Vagina (tissue), 2 donors: ENCODE measurements around the gene TXK.

Experiments
- CTCF ChIP-seq, 3 experiments: fragments of 450-650 bp in 2 of 3; fragments of 200-600 bp in 1 of 3; sonication (generic) in 1 of 3; IDR thresholded peaks; one replicate each; pipeline ENCODE4 v1.5.1; 2017 to 2019; ENCODE audit warnings: antibody characterized with exemption in 3 of 3, mild to moderate bottlenecking in 2 of 3, moderate library complexity in 2 of 3
- POLR2A ChIP-seq, 2 donors: fragments of 450-650 bp; IDR thresholded peaks; one replicate each; pipeline ENCODE4 v1.6.1; 2017; ENCODE audit warnings: antibody characterized with exemption in 2 of 2, mild to moderate bottlenecking in 2 of 2, moderate library complexity in 2 of 2

DNA sequence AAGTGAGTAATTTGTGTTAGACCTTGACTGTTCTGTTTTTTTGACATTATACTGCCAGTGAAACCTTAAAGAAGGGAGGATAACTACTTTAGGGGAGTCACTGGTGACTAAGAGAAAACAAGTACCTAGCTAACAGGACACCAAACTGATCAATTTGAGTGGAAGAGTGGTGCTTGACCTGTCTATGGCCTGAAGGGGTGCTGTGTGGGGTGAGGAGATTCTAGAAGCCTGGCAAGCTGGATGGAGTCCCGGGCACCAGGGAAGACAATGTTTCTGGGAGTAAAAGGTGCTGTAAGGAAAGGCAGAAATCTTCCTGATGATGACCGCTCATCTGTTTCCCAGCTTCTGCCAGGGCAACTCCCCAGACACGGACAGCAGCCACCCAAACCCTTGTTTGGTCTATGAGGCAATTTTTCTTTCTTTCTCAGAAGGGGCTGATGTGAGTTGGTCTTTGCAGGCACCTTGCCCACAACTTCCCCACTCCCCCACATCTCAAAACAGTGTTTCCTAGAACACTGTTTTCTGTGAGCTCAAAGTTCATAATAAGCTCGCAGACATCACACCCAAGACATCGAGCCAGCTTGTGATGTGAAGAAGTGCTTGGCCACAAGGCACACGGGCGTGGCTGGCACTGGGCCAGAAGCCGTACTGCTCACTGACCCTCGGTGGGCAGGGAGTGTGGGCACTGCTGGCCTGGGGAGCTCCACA is 4.6 kb downstream of the TXK start:
- TF ChIP-seq CTCF (IDR thresholded peaks at IDR 0.05) (no peak), POLR2A (IDR thresholded peaks at IDR 0.05) (no peak)
